PC-3 (cell line): ENCODE measurements around the gene SLC35D3.

ENCODE experiments used
- CTCF ChIP-seq: fragments of 300-600 bp; sonication (generic); conservative IDR thresholded peaks from 2 replicates; pipeline ENCODE4 v1.5.1; 2017; ENCODE audit warnings: antibody characterized with exemption, low read depth, mild to moderate bottlenecking, low read length
- EZH2 ChIP-seq: fragments of 300-600 bp; sonication (generic); IDR thresholded peaks from one replicate; pipeline ENCODE4 v1.6.1; 2017; ENCODE audit warnings: antibody characterized with exemption, mild to moderate bottlenecking, low read length; ENCODE audit not compliant: unreplicated experiment

- TF ChIP-seq EZH2 (no peak), CTCF (no peak)
Measured at GRCh38 chr6:136921936-136922684, at the start of gene SLC35D3.
